ENCODE data around the gene SLC25A43.

The SLC25A43 gene

GRCh38 chrX:119501511-119502148 lies 102.5 kb downstream of the SLC25A43 start:
- DNase-seq, result no peak

- no peak for DNase-seq
Measured at GRCh38 chrX:119502727-119503483, 103.8 kb downstream of the SLC25A43 start.

GRCh38 chrX:119503484-119503861 lies 104.3 kb downstream of the SLC25A43 start:
- DNase-seq, result no peak

All from NCI-H146 (cell line).